K562 (cell line): Measurements from ENCODE around the gene SCAMP1. TPM values are rescaled to one million over a fixed set of nuclear protein-coding genes. Genes with fewer than 3 reads are reported as not detected.

Experiments used
- ATAC-seq: fragments of 200-7000 bp; cut with Tn5 transposase; 3 replicates; pipeline ENCODE4 v1.9.1; 2020; ENCODE audit warnings: moderate library complexity
- BruUV-seq: library from RNA; stranded (reverse); fragments of 400-500 nt; replicated peaks from 2 replicates; lab custom pipeline; 2021; lab: Mats Ljungman, UMichigan
- CTCF ChIA-PET: fragments of 300-600 bp; formaldehyde crosslinking; extraction: SDS; loops from one replicate; lab custom pipeline; 2021; ENCODE audit warnings: low intra/inter-chr PET ratio; lab: Yijun Ruan, JAX
- POLR2A ChIA-PET: fragments of 300-600, 350-650 bp; sonication (Branson Sonifier 250); formaldehyde crosslinking; extraction: SDS; loops from one replicate; lab custom pipeline; 2021; ENCODE audit warnings: antibody characterized with exemption, inconsistent platforms; lab: Yijun Ruan, JAX
- DNase-seq, 4 experiments: peaks; one replicate each; pipeline versions ENCODE4 v3.0.0 to v3.0.0-alpha.2; 2011 to 2018; ENCODE audit warnings: low spot score in 3 of 4, mixed read lengths in 3 of 4; ENCODE audit errors: extremely low read depth in 1 of 4
- FAIRE-seq: peaks from 2 replicates; lab custom pipeline; 2011; peaks lifted over from hg19 to GRCh38; lab: Jason Lieb, UNC
- H2AFZ ChIP-seq: 2 replicates; pipeline ENCODE4 v1.6.0; 2011; ENCODE audit warnings: low read depth, low read length, control low read depth, inconsistent platforms
- H3K27ac ChIP-seq: fragments of 200-600 bp; 3 replicates; pipeline ENCODE4 v1.8.0; 2011; ENCODE audit warnings: low read depth, mild to moderate bottlenecking, control low read depth, inconsistent platforms, low read length, moderate library complexity, mixed read lengths; ENCODE audit errors: extremely low read depth
- H3K27me3 ChIP-seq, 2 experiments: fragments of 300-600 bp in 1 of 2; 2 replicates in 1 of 2; 3 replicates in 1 of 2; pipeline versions ENCODE4 v1.6.0 to v1.8.0; 2011; ENCODE audit warnings: inconsistent platforms in 2 of 2, low read length in 2 of 2, mild to moderate bottlenecking in 1 of 2, mixed read lengths in 1 of 2, moderate library complexity in 1 of 2; ENCODE audit not compliant: control insufficient read depth in 2 of 2, insufficient read depth in 2 of 2
- H3K36me3 ChIP-seq: fragments of 300-600 bp; 3 replicates; pipeline ENCODE4 v1.8.0; 2011; ENCODE audit warnings: mild to moderate bottlenecking, low read length, inconsistent platforms; ENCODE audit not compliant: control insufficient read depth, insufficient read depth
- H3K4me1 ChIP-seq, 2 experiments: fragments of 200-600 bp in 1 of 2; replicated peaks in 1 of 2; 2 replicates in 1 of 2; 3 replicates in 1 of 2; pipeline versions ENCODE4 v1.5.1 to v1.8.0; 2011; ENCODE audit warnings: inconsistent platforms in 2 of 2, low read length in 2 of 2, mild to moderate bottlenecking in 1 of 2, mixed read lengths in 1 of 2, moderate library complexity in 1 of 2; ENCODE audit not compliant: control insufficient read depth in 2 of 2, insufficient read depth in 2 of 2
- H3K4me2 ChIP-seq: 2 replicates; pipeline ENCODE4 v1.6.1; 2011; ENCODE audit warnings: low read length, control low read depth, inconsistent platforms, mixed read lengths; ENCODE audit not compliant: insufficient read depth
- H3K4me3 ChIP-seq: fragments of 200-600 bp; sonication (generic), shearing (Covaris generic); 2 replicates; pipeline ENCODE4 v1.5.1; 2016; ENCODE audit warnings: control low read depth, inconsistent platforms
- H3K79me2 ChIP-seq: fragments of 200-600 bp; 3 replicates; pipeline ENCODE4 v1.8.0; 2011; ENCODE audit warnings: low read length, inconsistent platforms; ENCODE audit not compliant: control insufficient read depth, insufficient read depth
- H3K9ac ChIP-seq, 2 experiments: 2 replicates each; pipeline versions ENCODE4 v1.6.0 to v1.6.1; 2011; ENCODE audit warnings: low read depth in 2 of 2, low read length in 2 of 2, control low read depth in 1 of 2, inconsistent platforms in 1 of 2, mild to moderate bottlenecking in 1 of 2, mixed read lengths in 1 of 2; ENCODE audit not compliant: insufficient read depth in 1 of 2
- H3K9me1 ChIP-seq: one replicate; pipeline ENCODE4 v1.6.0; 2011; ENCODE audit warnings: inconsistent platforms, mild to moderate bottlenecking, low read length, moderate library complexity; ENCODE audit not compliant: control insufficient read depth, insufficient read depth
- H3K9me3 ChIP-seq: replicated peaks from 2 replicates; pipeline ENCODE4 v1.5.1; 2011; ENCODE audit warnings: low read depth, low read length, inconsistent platforms; ENCODE audit not compliant: control insufficient read depth, insufficient read depth
- H4K20me1 ChIP-seq: replicated peaks from 2 replicates; pipeline ENCODE4 v1.6.1; 2011; ENCODE audit warnings: low read length, inconsistent platforms, mixed read lengths; ENCODE audit not compliant: control insufficient read depth, insufficient read depth
- ARID1B ChIP-seq: fragments of 450-650 bp; IDR thresholded peaks from 2 replicates; pipeline ENCODE4 v1.6.1; 2016; ENCODE audit warnings: antibody characterized with exemption, mild to moderate bottlenecking, inconsistent platforms
- HMG20A ChIP-seq: fragments of 450-650 bp; formaldehyde crosslinking; conservative IDR thresholded peaks from 2 replicates; pipeline ENCODE4 v1.4.0; 2020; ENCODE audit warnings: mild to moderate bottlenecking, mixed read lengths
- KDM1A ChIP-seq, 2 experiments: fragments of 450-650 bp; IDR thresholded peaks; 2 replicates each; pipeline ENCODE4 v1.6.1; 2016; ENCODE audit warnings: mild to moderate bottlenecking in 2 of 2
- SREBF1 ChIP-seq: fragments of 150-350 bp; IDR thresholded peaks from 2 replicates; pipeline ENCODE4 v1.6.1; 2014; ENCODE audit warnings: antibody characterized with exemption, low read depth, low read length, borderline replicate concordance
- ZFP36 ChIP-seq: fragments of 150-350 bp; IDR thresholded peaks from 2 replicates; pipeline ENCODE4 v1.6.1; 2018; ENCODE audit warnings: low read length, low read depth; ENCODE audit not compliant: partially characterized antibody
- WGBS: fragments of 100-300 bp; shearing (Covaris generic); methylation state at CpG from one replicate; pipeline ENCODE4 v1.1.6; 2016; ENCODE audit warnings: low coverage, mixed read lengths; ENCODE audit not compliant: insufficient coverage; ENCODE audit errors: missing lambda C conversion rate; 5-methylcytosine and 5-hydroxymethylcytosine counted together
- in situ Hi-C: fragments of 300-500 bp; cut with MboI; formaldehyde crosslinking; loops from 4 replicates; pipeline ENCODE4 v1.15.0; 2018; ENCODE audit warnings: inconsistent platforms, mixed read lengths
- intact Hi-C: fragments of 100-400 bp; cut with micrococcal nuclease; formaldehyde crosslinking; loops from 2 replicates; pipeline ENCODE4 v1.14.2; 2022
- polyA plus RNA-seq, 8 experiments: library from polyadenylated mRNA; depleted of rRNA in 4 of 8; stranded (reverse) in 5 of 8; unstranded in 3 of 8; fragments of >200 nt; fragmentation: Nextera tagmentation in 2 of 8; fragmentation: Illumina TruSeq in 1 of 8; extraction: Ambion mirVana in 2 of 8; extraction: Trizol in 1 of 8; gene quantifications; 2 replicates each; pipeline versions ENCODE4 v1.2.1 to v1.2.3, GENCODE V29; 2011 to 2014; ENCODE audit warnings: inconsistent platforms in 1 of 8, missing spikeins in 1 of 8
- total RNA-seq, 7 experiments: library from RNA; depleted of rRNA in 6 of 7; stranded (reverse); fragments of >200 nt in 6 of 7; fragmentation: Illumina TruSeq in 2 of 7; extraction: Trizol in 2 of 7; gene quantifications; 2 replicates each; pipeline versions ENCODE4 v1.2.1 to v1.2.3, GENCODE V29; 2011 to 2021; ENCODE audit warnings: low replicate concordance in 1 of 7
- TF ChIP-seq, protein P1 (sequence below): IDR thresholded peaks from 2 replicates; pipeline ENCODE4 v1.6.1; 2011; ENCODE audit not compliant: insufficient read length; ENCODE audit errors: extremely low read depth

SCAMP1 gene
- total and polyA plus RNA-seq, 9 of the 15 experiments (the other 6 are each of a cell fraction or from before 2014, with no cell fraction given) = 5.4 to 23.9 (median 13.8) TPM

DNA sequence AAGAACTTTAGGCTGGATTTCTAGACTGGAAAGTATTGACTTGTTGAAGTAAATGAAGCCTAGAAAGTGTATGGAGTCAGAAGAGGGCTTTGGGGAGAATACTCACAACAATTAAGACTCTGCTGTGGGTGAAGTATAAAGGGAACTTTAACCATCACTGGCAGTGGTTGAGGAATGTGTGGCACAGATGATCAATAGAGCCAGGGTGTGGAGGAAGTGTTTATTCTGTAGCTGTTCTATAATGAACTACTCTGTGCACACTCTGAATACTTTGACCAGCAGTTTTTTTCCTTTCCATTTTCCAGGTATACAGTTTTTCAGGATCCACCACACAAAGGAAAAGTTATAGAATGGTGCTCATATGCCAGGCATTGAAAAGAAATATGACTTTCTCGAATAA, 106.7 kb downstream of the SCAMP1 start:
- no peaks in the 10 kb centered on the region for H3K9me3 ChIP-seq
- H3K36me3 ChIP-seq = no peaks in the 10 kb centered on the region
- TF ChIP-seq SREBF1 (no peak), ARID1B (no peak), KDM1A (IDR thresholded peaks at IDR 0.05) (no peak), HMG20A (CRISPR knock-in tag) (no peak), ZFP36 (no peak)
- TF ChIP-seq, protein P1, sequence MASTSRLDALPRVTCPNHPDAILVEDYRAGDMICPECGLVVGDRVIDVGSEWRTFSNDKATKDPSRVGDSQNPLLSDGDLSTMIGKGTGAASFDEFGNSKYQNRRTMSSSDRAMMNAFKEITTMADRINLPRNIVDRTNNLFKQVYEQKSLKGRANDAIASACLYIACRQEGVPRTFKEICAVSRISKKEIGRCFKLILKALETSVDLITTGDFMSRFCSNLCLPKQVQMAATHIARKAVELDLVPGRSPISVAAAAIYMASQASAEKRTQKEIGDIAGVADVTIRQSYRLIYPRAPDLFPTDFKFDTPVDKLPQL = no peak
- H3K79me2 ChIP-seq = no peaks in the 10 kb centered on the region
- no peak overlapping the region for H3K4me2 ChIP-seq
- BruUV-seq = no TSS peak
- ChIA-PET CTCF (interaction anchor here (0.6 to 0.8 kb wide), 2 partner anchors 146 to 666 kb away, joined by 3 read pairs; no protein-coding TSS in a partner anchor), POLR2A (no interaction called here)
- no peak overlapping the region for H3K9ac ChIP-seq
- H2AFZ ChIP-seq = no peak overlapping the region
- no peaks in the 10 kb centered on the region for H3K9me1 ChIP-seq
- FAIRE-seq = no peak
- no peaks in the 10 kb centered on the region for H3K4me1 ChIP-seq
- no peak overlapping the region for H3K27ac ChIP-seq
- H4K20me1 ChIP-seq = no peaks in the 10 kb centered on the region
- ATAC-seq = no peak
- H3K4me3 ChIP-seq = no peak overlapping the region
- in situ Hi-C loops (loop anchor here (10.0 kb wide), 1 partner anchor 168 kb away; no protein-coding TSS in a partner anchor), intact Hi-C loops (no loop called here)
- 92% methylated on average over 1 of the region's 1 CpG for WGBS
- DNase-seq = no peak
- no peaks in the 10 kb centered on the region for H3K27me3 ChIP-seq
